GM04504 (cell line): ENCODE measurements around the gene PET100.
"Not testable (repeated sequence)": the region's sequence is repeated elsewhere in the genome, so short reads cannot be mapped to it uniquely, and the experiment has no call there.

Experiments used
- DNase-seq: peaks from one replicate; pipeline ENCODE4 v3.0.0-alpha.2; 2012; ENCODE audit warnings: low read depth

Gene PET100

GRCh38 chr19:7633698-7634097, 4.1 kb downstream of the PET100 start, which contains the start of gene PCP2:
TSS of gene PCP2 (minus strand) at chr19:7633719. CDS start at chr19:7633457, 262 bp downstream.
- DNase-seq: no peak

GRCh38 chr19:7635670-7636069, 6.1 kb downstream of the PET100 start:
- no peak for DNase-seq

- no peak for DNase-seq
These were observed 6.7 kb downstream of the PET100 start for GRCh38 chr19:7636317-7636690.

- DNase-seq: no peak
These were observed 7.2 kb downstream of the PET100 start, which contains the start of gene STXBP2 for GRCh38 chr19:7636691-7637373. TSS of gene STXBP2 (plus strand) at chr19:7637110. CDS start at chr19:7637150, 40 bp downstream.

GRCh38 chr19:7637374-7638256, 8.0 kb downstream of the PET100 start:
- no peak for DNase-seq

- no peak for DNase-seq
These were observed 9.3 kb downstream of the PET100 start for GRCh38 chr19:7638802-7639465.

- no peak for DNase-seq
These were observed 10.3 kb downstream of the PET100 start for GRCh38 chr19:7639863-7640348.

GRCh38 chr19:7640803-7641202, 11.2 kb downstream of the PET100 start:
- no peak for DNase-seq

- DNase-seq: no peak
These were observed 12.0 kb downstream of the PET100 start for GRCh38 chr19:7641290-7642276.

GRCh38 chr19:7642295-7643030, 12.9 kb downstream of the PET100 start:
- no peak for DNase-seq

- no peak for DNase-seq
These were observed 13.4 kb downstream of the PET100 start for GRCh38 chr19:7643031-7643415.

- not testable (repeated sequence) for DNase-seq
These were observed 14.3 kb downstream of the PET100 start for GRCh38 chr19:7643629-7644549.

- no peak for DNase-seq
These were observed 14.9 kb downstream of the PET100 start for GRCh38 chr19:7644550-7644877.

- DNase-seq: no peak
These were observed 15.6 kb downstream of the PET100 start for GRCh38 chr19:7645163-7645562.

- DNase-seq: no peak
These were observed 16.2 kb downstream of the PET100 start for GRCh38 chr19:7645656-7646425.

- no peak for DNase-seq
These were observed 16.8 kb downstream of the PET100 start for GRCh38 chr19:7646426-7646700.

GRCh38 chr19:7647156-7647555, 17.6 kb downstream of the PET100 start:
- DNase-seq: no peak

- DNase-seq: no peak
These were observed 18.8 kb downstream of the PET100 start for GRCh38 chr19:7648265-7649014.
